ENCODE measurements around the gene GPAT2.
"Not testable (repeated sequence)": the region's sequence is repeated elsewhere in the genome, so short reads cannot be mapped to it uniquely, and the experiment has no call there.

DNA sequence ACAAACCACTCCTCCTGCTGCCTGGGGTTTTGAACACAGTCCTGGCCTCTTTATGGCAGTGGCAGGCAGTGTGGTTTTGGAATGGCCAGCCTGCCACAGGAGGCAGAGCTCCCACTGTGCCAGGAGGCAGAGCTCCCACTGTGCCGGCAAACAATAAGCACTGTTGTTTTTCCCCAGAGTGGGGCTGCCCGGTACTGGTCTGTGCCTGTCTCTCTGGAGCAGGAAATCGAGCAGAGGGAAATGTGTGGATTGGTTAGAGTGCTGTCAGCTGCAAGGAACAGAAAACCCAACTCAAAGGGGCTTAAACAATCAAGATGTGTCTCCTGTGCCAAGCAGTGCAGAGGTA lies 15.2 kb upstream of the GPAT2 start:
- not testable (repeated sequence) for TF ChIP-seq MYC (IDR thresholded peaks at IDR 0.05; ENCODE audit: low read depth, low read length); POLR2A (IDR thresholded peaks at IDR 0.05; ENCODE audit: extremely low read depth, insufficient read length)
- TF ChIP-seq, protein P1, sequence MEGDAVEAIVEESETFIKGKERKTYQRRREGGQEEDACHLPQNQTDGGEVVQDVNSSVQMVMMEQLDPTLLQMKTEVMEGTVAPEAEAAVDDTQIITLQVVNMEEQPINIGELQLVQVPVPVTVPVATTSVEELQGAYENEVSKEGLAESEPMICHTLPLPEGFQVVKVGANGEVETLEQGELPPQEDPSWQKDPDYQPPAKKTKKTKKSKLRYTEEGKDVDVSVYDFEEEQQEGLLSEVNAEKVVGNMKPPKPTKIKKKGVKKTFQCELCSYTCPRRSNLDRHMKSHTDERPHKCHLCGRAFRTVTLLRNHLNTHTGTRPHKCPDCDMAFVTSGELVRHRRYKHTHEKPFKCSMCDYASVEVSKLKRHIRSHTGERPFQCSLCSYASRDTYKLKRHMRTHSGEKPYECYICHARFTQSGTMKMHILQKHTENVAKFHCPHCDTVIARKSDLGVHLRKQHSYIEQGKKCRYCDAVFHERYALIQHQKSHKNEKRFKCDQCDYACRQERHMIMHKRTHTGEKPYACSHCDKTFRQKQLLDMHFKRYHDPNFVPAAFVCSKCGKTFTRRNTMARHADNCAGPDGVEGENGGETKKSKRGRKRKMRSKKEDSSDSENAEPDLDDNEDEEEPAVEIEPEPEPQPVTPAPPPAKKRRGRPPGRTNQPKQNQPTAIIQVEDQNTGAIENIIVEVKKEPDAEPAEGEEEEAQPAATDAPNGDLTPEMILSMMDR (IDR thresholded peaks at IDR 0.05; ENCODE audit: low read depth, low read length), result not testable (repeated sequence)

All from NB4 (cell line).